ENCODE measurements around the gene SBNO2. TPM values are rescaled to one million over a fixed set of nuclear protein-coding genes. Genes with fewer than 3 reads are reported as not detected.

Gene SBNO2
- polyA plus RNA-seq, 1 of the 3 experiments (the other 2 are of a cell fraction), result 18.3 TPM

DNA sequence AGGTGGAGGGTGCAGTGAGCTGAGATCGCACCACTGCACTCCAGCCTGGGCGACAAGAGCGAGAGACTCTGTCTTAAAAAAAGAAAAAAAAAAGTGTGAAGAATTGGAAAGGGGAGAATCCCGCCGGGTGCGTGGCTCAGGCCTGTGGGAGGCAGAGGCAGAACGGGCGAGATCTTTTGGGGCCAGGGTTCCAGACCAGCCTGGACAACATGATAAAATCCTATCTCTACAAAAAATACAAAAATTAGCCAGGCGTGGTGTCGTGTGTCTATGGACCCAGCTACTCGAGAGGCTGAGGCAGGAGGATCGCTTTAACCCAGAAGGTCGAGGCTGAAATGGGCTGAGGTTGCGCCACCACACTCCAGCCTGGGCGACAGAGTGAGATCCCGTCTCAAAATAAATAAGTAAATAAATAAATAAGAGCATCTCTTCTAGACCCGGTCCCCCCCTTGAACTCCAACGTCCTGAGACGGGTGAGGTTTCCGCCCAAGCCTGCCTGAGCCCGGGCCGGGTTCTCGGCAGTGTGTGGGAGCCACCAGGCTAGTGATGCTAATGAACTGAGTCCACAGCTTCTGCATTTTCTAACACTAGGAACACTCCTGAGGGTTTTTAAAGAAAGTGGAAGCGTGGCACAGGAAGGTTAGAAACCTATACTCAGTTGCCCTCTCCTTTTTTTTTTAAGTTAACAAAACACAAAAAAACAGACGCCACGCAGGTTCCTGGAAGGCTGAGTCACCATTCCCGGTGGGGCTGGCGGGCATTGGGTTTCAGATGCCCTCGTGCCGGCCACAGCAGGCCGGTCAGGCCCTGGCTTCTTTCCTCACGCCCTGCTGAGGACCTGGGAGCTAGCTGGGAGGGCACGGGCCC lies 48.2 kb downstream of the SBNO2 start:
- DNase-seq, result no peak

GRCh38 chr19:1123885-1124677 lies 50.0 kb downstream of the SBNO2 start:
- H3K4me1 ChIP-seq (ENCODE audit: control insufficient read depth in 1 of 2, insufficient read depth in 2 of 2, low read depth in 1 of 2, low read length in 1 of 2), result peaks cover 0 to 12% of the 10 kb centered on the region in 2 experiments; a peak in 2 of 4 replicates
- H3K79me2 ChIP-seq (ENCODE audit: insufficient read depth), result peaks cover 10% of the 10 kb centered on the region; the same call in 1 of the 2 replicates
- ChIA-PET CTCF (interaction anchor here (0.5 to 4.0 kb wide), 5 partner anchors 11 to 117 kb away, joined by 3 to 32 read pairs (median 3); no protein-coding TSS in a partner anchor), POLR2A (no interaction called here)
- no peak overlapping the region for H2AFZ ChIP-seq (ENCODE audit: low read depth)
- no peaks in the 10 kb centered on the region for H3K9me2 ChIP-seq
- no peaks in the 10 kb centered on the region for H3K27me3 ChIP-seq (ENCODE audit: insufficient read depth)
- H3K4me2 ChIP-seq, result no peak overlapping the region
- no peaks in the 10 kb centered on the region for H3K9me3 ChIP-seq
- no peak for DNase-seq
- H3K36me3 ChIP-seq (replicated peaks in 1 of 2; ENCODE audit: control insufficient read depth in 1 of 2, insufficient read depth in 2 of 2, low read length in 1 of 2), result peaks cover 7 to 23% of the 10 kb centered on the region in 2 experiments
- H3K4me3 ChIP-seq (ENCODE audit: low read depth in 2 of 2, low read length in 1 of 2), result no peak overlapping the region
- TF ChIP-seq NFIC (IDR thresholded peaks at IDR 0.05; ENCODE audit: borderline replicate concordance), result no peak
- TF ChIP-seq, protein P1, sequence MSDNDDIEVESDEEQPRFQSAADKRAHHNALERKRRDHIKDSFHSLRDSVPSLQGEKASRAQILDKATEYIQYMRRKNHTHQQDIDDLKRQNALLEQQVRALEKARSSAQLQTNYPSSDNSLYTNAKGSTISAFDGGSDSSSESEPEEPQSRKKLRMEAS (IDR thresholded peaks at IDR 0.05; ENCODE audit: low read depth), result no peak
- no peak for TF ChIP-seq RCOR1 (IDR thresholded peaks at IDR 0.05; ENCODE audit: low read length)
- TF ChIP-seq, protein P2, sequence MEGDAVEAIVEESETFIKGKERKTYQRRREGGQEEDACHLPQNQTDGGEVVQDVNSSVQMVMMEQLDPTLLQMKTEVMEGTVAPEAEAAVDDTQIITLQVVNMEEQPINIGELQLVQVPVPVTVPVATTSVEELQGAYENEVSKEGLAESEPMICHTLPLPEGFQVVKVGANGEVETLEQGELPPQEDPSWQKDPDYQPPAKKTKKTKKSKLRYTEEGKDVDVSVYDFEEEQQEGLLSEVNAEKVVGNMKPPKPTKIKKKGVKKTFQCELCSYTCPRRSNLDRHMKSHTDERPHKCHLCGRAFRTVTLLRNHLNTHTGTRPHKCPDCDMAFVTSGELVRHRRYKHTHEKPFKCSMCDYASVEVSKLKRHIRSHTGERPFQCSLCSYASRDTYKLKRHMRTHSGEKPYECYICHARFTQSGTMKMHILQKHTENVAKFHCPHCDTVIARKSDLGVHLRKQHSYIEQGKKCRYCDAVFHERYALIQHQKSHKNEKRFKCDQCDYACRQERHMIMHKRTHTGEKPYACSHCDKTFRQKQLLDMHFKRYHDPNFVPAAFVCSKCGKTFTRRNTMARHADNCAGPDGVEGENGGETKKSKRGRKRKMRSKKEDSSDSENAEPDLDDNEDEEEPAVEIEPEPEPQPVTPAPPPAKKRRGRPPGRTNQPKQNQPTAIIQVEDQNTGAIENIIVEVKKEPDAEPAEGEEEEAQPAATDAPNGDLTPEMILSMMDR (IDR thresholded peaks at IDR 0.05), result no peak
- TF ChIP-seq, protein P3, sequence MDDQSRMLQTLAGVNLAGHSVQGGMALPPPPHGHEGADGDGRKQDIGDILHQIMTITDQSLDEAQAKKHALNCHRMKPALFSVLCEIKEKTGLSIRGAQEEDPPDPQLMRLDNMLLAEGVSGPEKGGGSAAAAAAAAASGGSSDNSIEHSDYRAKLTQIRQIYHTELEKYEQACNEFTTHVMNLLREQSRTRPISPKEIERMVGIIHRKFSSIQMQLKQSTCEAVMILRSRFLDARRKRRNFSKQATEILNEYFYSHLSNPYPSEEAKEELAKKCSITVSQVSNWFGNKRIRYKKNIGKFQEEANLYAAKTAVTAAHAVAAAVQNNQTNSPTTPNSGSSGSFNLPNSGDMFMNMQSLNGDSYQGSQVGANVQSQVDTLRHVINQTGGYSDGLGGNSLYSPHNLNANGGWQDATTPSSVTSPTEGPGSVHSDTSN (IDR thresholded peaks at IDR 0.05), result no peak
- TF ChIP-seq ELF1 (IDR thresholded peaks at IDR 0.05), result no peak
- no peak for TF ChIP-seq RXRA (IDR thresholded peaks at IDR 0.05; ENCODE audit: borderline replicate concordance, low read depth)
- no peak for TF ChIP-seq POLR2AphosphoS5 (IDR thresholded peaks at IDR 0.05; ENCODE audit: low read depth, low read length)
- no peak overlapping the region for H3K27ac ChIP-seq (ENCODE audit: low read depth in 2 of 2, low read length in 1 of 2)
- H3F3A ChIP-seq (replicated peaks; ENCODE audit: insufficient read depth), result peaks cover 12% of the 10 kb centered on the region
- H3K9ac ChIP-seq, result no peak overlapping the region
- 90% methylated on average over 6 of the region's 23 CpGs for WGBS (ENCODE audit: low lambda C conversion rate)
- H4K20me1 ChIP-seq (ENCODE audit: insufficient read depth), result no peaks in the 10 kb centered on the region

More for the DNA sequence above, 48.2 kb downstream of the SBNO2 start:
- Histone ChIP-seq H4K20me1 (ENCODE audit: insufficient read depth) (0 out of 2 replicates have a peak, but pooled peaks cover 2% of the 10 kb centered on the region), H3K4me2 (peak overlapping the region; percentile 37), H3K4me3 (ENCODE audit: low read depth in 2 of 2, low read length in 1 of 2) (no peak overlapping the region), H3K27ac (ENCODE audit: low read depth in 2 of 2, low read length in 1 of 2) (peak overlapping the region; percentile 3 to 77; a peak in 3 of 4 replicates), H3K79me2 (ENCODE audit: insufficient read depth) (peaks cover 10% of the 10 kb centered on the region; the same call in 1 of the 2 replicates), H2AFZ (ENCODE audit: low read depth) (no peak overlapping the region), H3K27me3 (ENCODE audit: insufficient read depth) (no peaks in the 10 kb centered on the region), H3F3A (replicated peaks; ENCODE audit: insufficient read depth) (peaks cover 8% of the 10 kb centered on the region), H3K4me1 (ENCODE audit: control insufficient read depth in 1 of 2, insufficient read depth in 2 of 2, low read depth in 1 of 2, low read length in 1 of 2) (peaks cover 0 to 12% of the 10 kb centered on the region in 2 experiments; a peak in 2 of 4 replicates), H3K9me2 (no peaks in the 10 kb centered on the region), H3K9ac (peak overlapping the region; percentile 36), H3K36me3 (replicated peaks in 1 of 2; ENCODE audit: control insufficient read depth in 1 of 2, insufficient read depth in 2 of 2, low read length in 1 of 2) (peaks cover 7 to 13% of the 10 kb centered on the region in 2 experiments), H3K9me3 (no peaks in the 10 kb centered on the region)
- WGBS (ENCODE audit: low lambda C conversion rate), result 73% methylated on average over 31 of the region's 33 CpGs
- ChIA-PET POLR2A (no interaction called here), CTCF (interaction anchor here (0.6 to 0.8 kb wide), 3 partner anchors 12 to 51 kb away, joined by 3 read pairs; no protein-coding TSS in a partner anchor)
- TF ChIP-seq, protein P4, sequence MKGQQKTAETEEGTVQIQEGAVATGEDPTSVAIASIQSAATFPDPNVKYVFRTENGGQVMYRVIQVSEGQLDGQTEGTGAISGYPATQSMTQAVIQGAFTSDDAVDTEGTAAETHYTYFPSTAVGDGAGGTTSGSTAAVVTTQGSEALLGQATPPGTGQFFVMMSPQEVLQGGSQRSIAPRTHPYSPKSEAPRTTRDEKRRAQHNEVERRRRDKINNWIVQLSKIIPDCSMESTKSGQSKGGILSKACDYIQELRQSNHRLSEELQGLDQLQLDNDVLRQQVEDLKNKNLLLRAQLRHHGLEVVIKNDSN (IDR thresholded peaks at IDR 0.05; ENCODE audit: borderline replicate concordance, low read depth), result peak; percentile 31; the same call in 1 of the 2 replicates
- TF ChIP-seq POLR2AphosphoS5 (IDR thresholded peaks at IDR 0.05; ENCODE audit: low read depth, low read length) (no peak; the same call in 1 of the 2 replicates), FOSL2 (IDR thresholded peaks at IDR 0.05; ENCODE audit: borderline replicate concordance, low read depth) (peak; percentile 81; the same call in 1 of the 2 replicates), TAF1 (IDR thresholded peaks at IDR 0.05; ENCODE audit: borderline replicate concordance, low read depth, low read length) (no peak)
- TF ChIP-seq, protein P1 (IDR thresholded peaks at IDR 0.05; ENCODE audit: low read depth), result peak; percentile 98

Measured in SK-N-SH (cell line).